ENCODE data around the gene RRAD. TPM values are rescaled to one million over a fixed set of nuclear protein-coding genes. Genes with fewer than 3 reads are reported as not detected.
"Not testable (repeated sequence)": the region's sequence is repeated elsewhere in the genome, so short reads cannot be mapped to it uniquely, and the experiment has no call there.

The RRAD gene
- polyA plus RNA-seq, 4 donors, result 0.83 to 10.9 (median 3.6) TPM

- Histone ChIP-seq H3K36me3 (ENCODE audit: control insufficient read depth in 3 of 3, insufficient read depth in 2 of 3, low read depth in 1 of 3, low read length in 3 of 3) (peaks cover 0 to 4% (median 0%) of the 10 kb centered on the region in 3 donors), H3K27ac (ENCODE audit: low read depth in 1 of 3, low read length in 2 of 3) (no peak overlapping the region), H3K27me3 (ENCODE audit: control insufficient read depth in 3 of 3, insufficient read depth in 3 of 3, low read length in 3 of 3) (no peaks in the 10 kb centered on the region), H3K9me3 (ENCODE audit: control insufficient read depth in 2 of 2, insufficient read depth in 1 of 2, low read depth in 1 of 2, low read length in 1 of 2) (no peaks in the 10 kb centered on the region), H3K4me1 (ENCODE audit: control insufficient read depth in 3 of 3, insufficient read depth in 2 of 3, low read depth in 1 of 3, low read length in 2 of 3) (peaks cover 8 to 74% (median 23%) of the 10 kb centered on the region in 3 donors), H3K4me3 (ENCODE audit: low read depth in 1 of 3, low read length in 3 of 3) (no peak overlapping the region)
- DNase-seq, result no peak
- FAIRE-seq, result no peak
- 87 to 94% (median 89%) methylated on average over 10 of the region's 10 CpGs for WGBS, 3 donors
These were observed 23.7 kb downstream of the RRAD start for GRCh38 chr16:66901626-66902025.

- WGBS, 3 donors, result 26 to 49% (median 45%) methylated on average over 7 of the region's 7 CpGs
- H3K9me3 ChIP-seq (ENCODE audit: control insufficient read depth in 2 of 2, insufficient read depth in 1 of 2, low read depth in 1 of 2, low read length in 1 of 2), result no peaks in the 10 kb centered on the region
- peaks cover 0 to 4% (median 0%) of the 10 kb centered on the region in 3 donors for H3K36me3 ChIP-seq (ENCODE audit: control insufficient read depth in 3 of 3, insufficient read depth in 2 of 3, low read depth in 1 of 3, low read length in 3 of 3)
- DNase-seq (peak; percentile 66 to 68), FAIRE-seq (no peak)
- H3K4me1 ChIP-seq (ENCODE audit: control insufficient read depth in 3 of 3, insufficient read depth in 2 of 3, low read depth in 1 of 3, low read length in 2 of 3), result peaks cover 8 to 74% (median 24%) of the 10 kb centered on the region in 3 donors
- peak overlapping the region; percentile 83 to 90 (median 89) for H3K27ac ChIP-seq (ENCODE audit: low read depth in 1 of 3, low read length in 2 of 3)
- H3K4me3 ChIP-seq (ENCODE audit: low read depth in 1 of 3, low read length in 3 of 3), result no peak overlapping the region
- no peaks in the 10 kb centered on the region for H3K27me3 ChIP-seq (ENCODE audit: control insufficient read depth in 3 of 3, insufficient read depth in 3 of 3, low read length in 3 of 3)
These were observed 24.5 kb downstream of the RRAD start for GRCh38 chr16:66900721-66901441.

GRCh38 chr16:66899945-66900710, 25.2 kb downstream of the RRAD start:
- no peaks in the 10 kb centered on the region for H3K9me3 ChIP-seq (ENCODE audit: control insufficient read depth in 2 of 2, insufficient read depth in 1 of 2, low read depth in 1 of 2, low read length in 1 of 2)
- DNase-seq (peak; percentile 95 to 96), FAIRE-seq (no peak)
- peaks cover 0 to 4% (median 0%) of the 10 kb centered on the region in 3 donors for H3K36me3 ChIP-seq (ENCODE audit: control insufficient read depth in 3 of 3, insufficient read depth in 2 of 3, low read depth in 1 of 3, low read length in 3 of 3)
- H3K4me1 ChIP-seq (ENCODE audit: control insufficient read depth in 3 of 3, insufficient read depth in 2 of 3, low read depth in 1 of 3, low read length in 2 of 3), result peaks cover 8 to 75% (median 24%) of the 10 kb centered on the region in 3 donors
- H3K27me3 ChIP-seq (ENCODE audit: control insufficient read depth in 3 of 3, insufficient read depth in 3 of 3, low read length in 3 of 3), result no peaks in the 10 kb centered on the region
- H3K27ac ChIP-seq (ENCODE audit: low read depth in 1 of 3, low read length in 2 of 3), result peak overlapping the region; percentile 89 to 91 (median 90)
- H3K4me3 ChIP-seq (ENCODE audit: low read depth in 1 of 3, low read length in 3 of 3), result no peak overlapping the region
- 15 to 26% (median 23%) methylated on average over 9 of the region's 9 CpGs for WGBS, 3 donors

GRCh38 chr16:66899310-66899944, 25.9 kb downstream of the RRAD start:
- Histone ChIP-seq H3K27ac (ENCODE audit: low read depth in 1 of 3, low read length in 2 of 3) (peak overlapping the region; percentile 42 to 91 (median 90)), H3K36me3 (ENCODE audit: control insufficient read depth in 3 of 3, insufficient read depth in 2 of 3, low read depth in 1 of 3, low read length in 3 of 3) (no peaks in the 10 kb centered on the region), H3K27me3 (ENCODE audit: control insufficient read depth in 3 of 3, insufficient read depth in 3 of 3, low read length in 3 of 3) (no peaks in the 10 kb centered on the region), H3K4me3 (ENCODE audit: low read depth in 1 of 3, low read length in 3 of 3) (no peak overlapping the region), H3K9me3 (ENCODE audit: control insufficient read depth in 2 of 2, insufficient read depth in 1 of 2, low read depth in 1 of 2, low read length in 1 of 2) (no peaks in the 10 kb centered on the region), H3K4me1 (ENCODE audit: control insufficient read depth in 3 of 3, insufficient read depth in 2 of 3, low read depth in 1 of 3, low read length in 2 of 3) (peaks cover 8 to 68% (median 22%) of the 10 kb centered on the region in 3 donors)
- DNase-seq, result no peak
- no peak for FAIRE-seq
- WGBS, 3 donors, result 74 to 75% (median 74%) methylated on average over 6 of the region's 6 CpGs

GRCh38 chr16:66898933-66899309, 26.4 kb downstream of the RRAD start:
- DNase-seq (no peak), FAIRE-seq (no peak)
- H3K36me3 ChIP-seq (ENCODE audit: control insufficient read depth in 3 of 3, insufficient read depth in 2 of 3, low read depth in 1 of 3, low read length in 3 of 3), result no peaks in the 10 kb centered on the region

GRCh38 chr16:66898207-66898606, 27.1 kb downstream of the RRAD start:
- DNase-seq (no peak), FAIRE-seq (no peak)
- Histone ChIP-seq H3K9me3 (ENCODE audit: control insufficient read depth in 2 of 2, insufficient read depth in 1 of 2, low read depth in 1 of 2, low read length in 1 of 2) (no peaks in the 10 kb centered on the region), H3K4me1 (ENCODE audit: control insufficient read depth in 3 of 3, insufficient read depth in 2 of 3, low read depth in 1 of 3, low read length in 2 of 3) (peaks cover 8 to 56% (median 21%) of the 10 kb centered on the region in 3 donors), H3K27ac (ENCODE audit: low read depth in 1 of 3, low read length in 2 of 3) (no peak overlapping the region), H3K4me3 (ENCODE audit: low read depth in 1 of 3, low read length in 3 of 3) (no peak overlapping the region), H3K27me3 (ENCODE audit: control insufficient read depth in 3 of 3, insufficient read depth in 3 of 3, low read length in 3 of 3) (no peaks in the 10 kb centered on the region), H3K36me3 (ENCODE audit: control insufficient read depth in 3 of 3, insufficient read depth in 2 of 3, low read depth in 1 of 3, low read length in 3 of 3) (peaks cover 0 to under 1% (median 0%) of the 10 kb centered on the region in 3 donors)
- 62 to 78% (median 70%) methylated on average over 3 of the region's 3 CpGs for WGBS, 3 donors

More at GRCh38 chr16:66898933-66899309, 26.4 kb downstream of the RRAD start:
- Histone ChIP-seq H3K4me1 (ENCODE audit: control insufficient read depth in 3 of 3, insufficient read depth in 2 of 3, low read depth in 1 of 3, low read length in 2 of 3) (peaks cover 8 to 63% (median 21%) of the 10 kb centered on the region in 3 donors), H3K9me3 (ENCODE audit: control insufficient read depth in 2 of 2, insufficient read depth in 1 of 2, low read depth in 1 of 2, low read length in 1 of 2) (no peaks in the 10 kb centered on the region), H3K4me3 (ENCODE audit: low read depth in 1 of 3, low read length in 3 of 3) (no peak overlapping the region), H3K27me3 (ENCODE audit: control insufficient read depth in 3 of 3, insufficient read depth in 3 of 3, low read length in 3 of 3) (no peaks in the 10 kb centered on the region), H3K27ac (ENCODE audit: low read depth in 1 of 3, low read length in 2 of 3) (peak overlapping the region in 1 of 3 donors; percentile 90)
- 18 to 57% (median 40%) methylated on average over 2 of the region's 2 CpGs for whole genome bisulfite sequencing, 3 donors

- not testable (repeated sequence) for H3K27me3 ChIP-seq (ENCODE audit: control insufficient read depth in 3 of 3, insufficient read depth in 3 of 3, low read length in 3 of 3); H3K4me3 ChIP-seq (ENCODE audit: low read depth in 1 of 3, low read length in 3 of 3); H3K9me3 ChIP-seq (ENCODE audit: control insufficient read depth in 2 of 2, insufficient read depth in 1 of 2, low read depth in 1 of 2, low read length in 1 of 2); H3K36me3 ChIP-seq (ENCODE audit: control insufficient read depth in 3 of 3, insufficient read depth in 2 of 3, low read depth in 1 of 3, low read length in 3 of 3); FAIRE-seq
- 15 to 61% (median 33%) methylated on average over 5 of the region's 5 CpGs for WGBS, 3 donors
- peak overlapping the region; percentile 8 to 90 (median 70) for H3K27ac ChIP-seq (ENCODE audit: low read depth in 1 of 3, low read length in 2 of 3)
- peaks cover 8 to 54% (median 21%) of the 10 kb centered on the region in 3 donors for H3K4me1 ChIP-seq (ENCODE audit: control insufficient read depth in 3 of 3, insufficient read depth in 2 of 3, low read depth in 1 of 3, low read length in 2 of 3)
- DNase-seq, result peak in 1 of 2 donors; percentile 80
These were observed 28.7 kb downstream of the RRAD start for GRCh38 chr16:66896682-66897081.

- FAIRE-seq (no peak), DNase-seq (peak in 1 of 2 donors; percentile 39)
- Histone ChIP-seq H3K4me1 (ENCODE audit: control insufficient read depth in 3 of 3, insufficient read depth in 2 of 3, low read depth in 1 of 3, low read length in 2 of 3) (peaks cover 8 to 47% (median 20%) of the 10 kb centered on the region in 3 donors), H3K4me3 (ENCODE audit: low read depth in 1 of 3, low read length in 3 of 3) (no peak overlapping the region), H3K9me3 (ENCODE audit: control insufficient read depth in 2 of 2, insufficient read depth in 1 of 2, low read depth in 1 of 2, low read length in 1 of 2) (no peaks in the 10 kb centered on the region), H3K27ac (ENCODE audit: low read depth in 1 of 3, low read length in 2 of 3) (peak overlapping the region; percentile 33 to 68 (median 64)), H3K27me3 (ENCODE audit: control insufficient read depth in 3 of 3, insufficient read depth in 3 of 3, low read length in 3 of 3) (no peaks in the 10 kb centered on the region), H3K36me3 (ENCODE audit: control insufficient read depth in 3 of 3, insufficient read depth in 2 of 3, low read depth in 1 of 3, low read length in 3 of 3) (peaks cover 0 to 6% (median 0%) of the 10 kb centered on the region in 3 donors)
- WGBS, 3 donors, result 82 to 87% (median 82%) methylated on average over 3 of the region's 3 CpGs
These were observed 29.3 kb downstream of the RRAD start for GRCh38 chr16:66895999-66896398.
